GM12875 (cell line): ENCODE results near the gene CYREN.
"Not testable (repeated sequence)": the region's sequence is repeated elsewhere in the genome, so short reads cannot be mapped to it uniquely, and the experiment has no call there.

Experiments
- H3K4me3 ChIP-seq: one replicate; pipeline ENCODE4 v1.5.1; 2011; ENCODE audit warnings: low read depth, low read length, control low read depth
- TF ChIP-seq, protein P1 (sequence below): IDR thresholded peaks from 2 replicates; pipeline ENCODE4 v1.5.1; 2011; ENCODE audit warnings: low read depth, mild to moderate bottlenecking, control low read depth, inconsistent platforms, low read length, moderate library complexity, borderline replicate concordance; ENCODE audit not compliant: insufficient read depth

CYREN gene

DNA sequence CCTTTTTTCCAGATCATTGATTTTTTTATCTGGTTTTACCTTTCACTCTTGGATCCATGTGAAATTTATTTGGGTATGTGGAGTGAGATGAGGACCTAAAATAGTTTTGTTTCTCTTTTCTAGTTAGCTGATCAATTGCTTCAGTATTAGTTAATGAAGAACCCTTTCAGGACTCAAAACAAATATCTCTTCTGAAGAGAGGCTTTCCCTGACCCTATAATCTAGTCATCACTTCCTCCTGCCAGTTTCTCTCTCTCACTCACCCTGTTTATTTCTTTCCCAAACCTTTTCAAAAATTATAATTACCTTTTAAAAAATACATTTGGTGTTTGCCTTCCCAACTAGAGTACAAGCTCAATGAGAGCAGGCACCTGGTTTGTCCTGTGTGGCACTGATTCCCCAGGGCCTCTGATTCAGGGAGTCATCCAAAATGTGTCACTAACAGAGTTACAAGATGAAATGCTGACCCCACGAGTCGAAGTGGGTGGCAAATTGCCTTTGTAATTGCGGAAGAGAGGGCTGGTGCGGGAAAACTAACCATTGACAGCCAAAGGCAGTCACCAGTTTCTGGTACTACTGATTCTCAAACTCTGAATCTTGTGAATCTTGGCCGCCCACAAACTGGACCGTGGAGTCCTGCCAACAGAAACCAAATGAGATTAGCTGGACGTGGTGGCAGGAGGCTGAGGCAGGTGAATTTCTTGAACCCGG, 20.3 kb downstream of the CYREN start:
- TF ChIP-seq, protein P1, sequence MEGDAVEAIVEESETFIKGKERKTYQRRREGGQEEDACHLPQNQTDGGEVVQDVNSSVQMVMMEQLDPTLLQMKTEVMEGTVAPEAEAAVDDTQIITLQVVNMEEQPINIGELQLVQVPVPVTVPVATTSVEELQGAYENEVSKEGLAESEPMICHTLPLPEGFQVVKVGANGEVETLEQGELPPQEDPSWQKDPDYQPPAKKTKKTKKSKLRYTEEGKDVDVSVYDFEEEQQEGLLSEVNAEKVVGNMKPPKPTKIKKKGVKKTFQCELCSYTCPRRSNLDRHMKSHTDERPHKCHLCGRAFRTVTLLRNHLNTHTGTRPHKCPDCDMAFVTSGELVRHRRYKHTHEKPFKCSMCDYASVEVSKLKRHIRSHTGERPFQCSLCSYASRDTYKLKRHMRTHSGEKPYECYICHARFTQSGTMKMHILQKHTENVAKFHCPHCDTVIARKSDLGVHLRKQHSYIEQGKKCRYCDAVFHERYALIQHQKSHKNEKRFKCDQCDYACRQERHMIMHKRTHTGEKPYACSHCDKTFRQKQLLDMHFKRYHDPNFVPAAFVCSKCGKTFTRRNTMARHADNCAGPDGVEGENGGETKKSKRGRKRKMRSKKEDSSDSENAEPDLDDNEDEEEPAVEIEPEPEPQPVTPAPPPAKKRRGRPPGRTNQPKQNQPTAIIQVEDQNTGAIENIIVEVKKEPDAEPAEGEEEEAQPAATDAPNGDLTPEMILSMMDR, result no peak
- H3K4me3 ChIP-seq, result no peak overlapping the region

GRCh38 chr7:135147899-135148721, 22.4 kb downstream of the CYREN start, which contains the start of gene TMEM140:
TSS of gene TMEM140 (plus strand) at chr7:135148072. CDS start at chr7:135164442, 16,370 bp downstream.
- peak within 1 kb of the TSS; percentile 50 for H3K4me3 ChIP-seq

DNA sequence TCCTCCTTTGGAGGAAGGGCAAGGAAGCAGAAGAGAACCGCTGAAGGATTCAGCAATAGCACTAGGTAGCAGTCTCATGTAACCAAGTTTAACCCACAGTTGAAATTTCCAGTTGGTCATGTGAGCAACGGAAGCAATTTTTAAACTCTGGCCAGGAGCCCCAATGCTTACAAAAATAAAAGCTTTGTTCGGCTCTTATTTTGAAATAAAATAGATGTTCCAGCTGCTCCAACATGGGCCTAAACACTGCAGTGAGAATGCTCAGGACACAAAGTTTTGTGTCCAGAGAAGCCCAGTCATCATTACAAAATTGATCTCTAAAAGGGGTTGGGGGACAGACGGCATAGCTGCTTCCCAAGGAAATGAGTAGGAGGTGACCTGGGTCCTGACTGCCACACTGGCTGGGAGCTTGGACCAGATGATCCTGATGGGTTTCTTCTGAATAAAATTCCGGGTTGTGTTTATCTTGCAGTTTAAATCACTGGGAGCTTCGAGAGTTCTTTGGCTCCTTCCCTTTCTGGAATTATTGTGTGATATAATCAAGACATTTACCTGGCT, 23.1 kb downstream of the CYREN start:
- peak overlapping the region; percentile 31 for H3K4me3 ChIP-seq
- TF ChIP-seq, protein P1, result no peak

More at GRCh38 chr7:135147899-135148721, 22.4 kb downstream of the CYREN start, which contains the start of gene TMEM140:
- TF ChIP-seq, protein P1, result no peak

DNA sequence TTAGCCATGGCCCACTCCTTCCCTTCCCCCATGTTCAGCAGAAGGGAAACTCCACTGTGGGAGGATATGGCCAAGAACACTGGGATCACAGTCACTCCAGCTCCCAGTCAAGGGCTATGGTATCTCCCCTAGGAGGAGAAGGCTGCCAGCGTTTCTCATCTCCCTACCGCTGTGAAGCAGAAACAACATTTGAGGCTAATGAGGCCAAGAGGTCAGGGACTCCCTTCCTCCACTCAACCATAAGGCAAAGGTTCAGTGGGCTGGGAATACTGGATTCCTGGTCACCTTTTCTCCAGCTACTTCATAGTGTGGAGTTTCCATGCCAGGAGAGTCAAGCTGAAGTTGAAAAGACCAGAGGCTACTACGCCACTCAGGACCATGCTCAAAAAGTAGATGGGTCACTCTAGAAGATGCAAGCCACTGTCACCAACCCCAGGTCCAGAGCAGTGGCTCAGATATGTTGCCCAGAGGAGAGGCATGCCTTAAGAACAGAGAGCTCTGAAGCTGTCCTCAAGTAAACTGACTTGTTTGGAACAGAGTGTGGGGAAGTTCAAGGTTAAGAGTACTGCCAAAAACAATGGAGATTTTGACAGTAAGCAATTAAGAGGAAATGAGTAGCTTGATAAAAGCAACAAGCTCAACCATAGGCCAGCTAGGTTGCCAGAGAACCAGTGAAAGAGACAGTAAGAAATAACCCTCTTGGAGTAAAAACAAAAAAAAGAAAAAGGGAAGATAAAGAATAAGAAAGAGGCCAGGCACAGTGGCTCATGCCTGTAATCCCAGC, 26.4 kb downstream of the CYREN start:
- no peak overlapping the region for H3K4me3 ChIP-seq
- TF ChIP-seq, protein P1, result no peak

DNA sequence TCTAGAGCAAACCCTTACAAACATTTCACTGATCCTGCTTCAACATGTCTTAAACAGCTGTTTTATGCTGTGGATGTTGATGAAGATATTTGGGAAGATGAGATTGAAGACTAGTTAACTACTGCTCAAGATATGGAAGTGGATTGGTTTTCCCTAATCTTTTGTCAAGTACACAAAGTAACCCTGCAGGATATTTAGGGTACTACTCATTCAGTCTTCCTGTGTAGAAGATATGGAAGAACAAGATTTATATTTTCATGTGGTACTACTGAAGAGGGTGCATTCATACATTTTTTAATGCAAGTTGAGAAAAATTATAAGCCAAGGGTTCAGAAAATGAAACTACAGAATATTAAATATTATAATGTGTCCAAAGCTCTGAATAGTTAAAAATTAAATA, 40.9 kb downstream of the CYREN start:
- no peak overlapping the region for H3K4me3 ChIP-seq
- TF ChIP-seq, protein P1, result no peak

GRCh38 chr7:135128931-135129330, 41.6 kb downstream of the CYREN start:
- H3K4me3 ChIP-seq, result no peak overlapping the region
- TF ChIP-seq, protein P1, result no peak

DNA sequence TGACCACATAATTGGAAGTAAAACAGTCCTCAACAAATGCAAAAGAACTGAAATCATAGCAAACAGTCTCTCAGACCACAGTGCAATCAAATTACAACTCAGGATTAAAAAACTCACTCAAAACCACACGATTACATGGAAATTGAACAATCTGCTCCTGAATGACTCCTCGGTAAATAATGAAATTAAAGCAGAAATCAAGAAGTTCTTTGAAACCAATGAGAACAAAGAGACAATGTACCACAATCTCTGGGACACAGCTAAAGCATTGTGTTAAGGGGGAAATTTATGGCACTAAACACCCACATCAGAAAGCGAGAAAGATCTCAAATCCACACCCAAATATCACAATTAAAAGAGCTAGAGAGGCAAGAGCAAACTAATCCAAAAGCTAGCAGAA, 45.9 kb downstream of the CYREN start:
- not testable (repeated sequence) for H3K4me3 ChIP-seq
